Pancreas (tissue), 10 donors: ENCODE data around the gene TTC31. TPM values are rescaled to one million over a fixed set of nuclear protein-coding genes. Genes with fewer than 3 reads are reported as not detected.
A peak's percentile ranks its signal among the peaks of the same experiment; 100 is the strongest.

Experiments used
- ATAC-seq, 4 donors: fragments of 200-7000 bp; cut with Tn5 transposase; one replicate each; pipeline versions ENCODE4 v1.8.0 to v1.9.1; 2020; ENCODE audit warnings: mild to moderate bottlenecking in 4 of 4, moderate library complexity in 4 of 4
- DNase-seq, 6 donors: peaks; one replicate each; pipeline ENCODE4 v3.0.0-alpha.2; 2020
- FAIRE-seq: peaks from 2 replicates; lab custom pipeline; 2012; peaks lifted over from hg19 to GRCh38; lab: Jason Lieb, UNC
- H3K27ac ChIP-seq, 4 donors: fragments of 200-600 bp; sonication (generic); 1 replicate in 3 of 4; 2 replicates in 1 of 4; pipeline versions ENCODE4 v1.5.0 to v1.8.0; 2020
- H3K27me3 ChIP-seq, 4 donors: fragments of 200-600 bp; one replicate each; pipeline ENCODE4 v1.8.0; 2021
- H3K36me3 ChIP-seq, 3 donors: fragments of 200-600 bp; sonication (generic) in 1 of 3; one replicate each; pipeline versions ENCODE4 v1.5.0 to v1.8.0; 2020 to 2021
- H3K4me1 ChIP-seq, 3 donors: fragments of 200-600 bp; one replicate each; pipeline ENCODE4 v1.8.0; 2021
- H3K4me3 ChIP-seq, 4 donors: fragments of 200-600 bp; sonication (generic) in 2 of 4; one replicate each; pipeline versions ENCODE4 v1.5.0 to v1.8.0; 2020 to 2021
- H3K9me3 ChIP-seq, 4 donors: fragments of 200-600 bp; one replicate each; pipeline ENCODE4 v1.8.0; 2021
- CTCF ChIP-seq, 4 donors: fragments of 200-600 bp; sonication (generic) in 3 of 4; IDR thresholded peaks; one replicate each; pipeline versions ENCODE4 v1.5.0 to v1.8.0; 2021; ENCODE audit warnings: antibody characterized with exemption in 4 of 4
- WGBS, 2 donors: extraction: QIAGEN DNeasy Blood & Tissue Kit; methylation state at CpG; one replicate each; pipeline ENCODE4 v1.1.7; 2013; 5-methylcytosine and 5-hydroxymethylcytosine counted together
- intact Hi-C, 3 donors: fragments of 100-400 bp; cut with DNase I; formaldehyde crosslinking; loops; one replicate each; pipeline versions ENCODE4 v1.11.1 to v1.14.2; 2022
- polyA plus RNA-seq, 2 donors: library from polyadenylated mRNA; stranded (reverse); fragments of 200-250 nt; gene quantifications; one replicate each; pipeline ENCODE4 v1.2.3, GENCODE V29; 2013
- total RNA-seq, 6 donors: library from RNA; stranded (reverse); fragmentation: NEBNext Ultra II Directional in 4 of 6; extraction: Animal tissue kit (Norgen Biotek cat#: 25700) in 4 of 6; gene quantifications; one replicate each; pipeline versions ENCODE4 v1.2.1 to v1.2.4, GENCODE V29; 2021 to 2023
- donor health status: healthy with polysubstance abuse.
- donor health status: DM: no; HTN: no; CAD: no; lungs with moderate emphysema.
- donor health status: DM: no; HTN: no; CAD: no.
- donor health status: control.
- donor health status: control.
- donor health status: Bipolar disorder and iron deficiency.
- donor health status: DM: yes; HTN: yes; CAD: no.
- donor health status: DM: no; HTN: no; CAD: no.
- donor health status: DM: no; HTN: no; CAD: no.
- donor health status: DM: yes; HTN: yes; CAD: no.

Gene TTC31
- 10 to 100 TPM; 10.1 to 17.2 (median 11.3) TPM for total RNA-seq
- 10 to 100 TPM; 18.1 to 21.2 TPM for polyA plus RNA-seq

- intact Hi-C loops = loop anchor here in 1 of 3 donors (5.0 kb wide), 1 partner anchor 104 kb away; no protein-coding TSS in a partner anchor
- Histone ChIP-seq H3K27ac (peak within 1 kb of the TSS; percentile 46 to 87 (median 72)), H3K36me3 (no peaks in the 10 kb centered on the region), H3K27me3 (no peaks in the 10 kb centered on the region), H3K4me3 (peak within 1 kb of the TSS; percentile 58 to 94 (median 78)), H3K4me1 (peaks cover 5 to 18% (median 11%) of the 10 kb centered on the region in 3 donors), H3K9me3 (no peaks in the 10 kb centered on the region)
- 0 to 1% methylated on average over 48 to 50 of the region's 50 CpGs for WGBS, 2 donors
- DNase-seq = peak; percentile 92 to 97 (median 96)
- FAIRE-seq = peak; percentile 43
- ATAC-seq = peak; percentile 96 to 99 (median 98)
- peak; percentile 70 to 83 (median 73) for TF ChIP-seq CTCF (IDR thresholded peaks at IDR 0.05)
Measured at GRCh38 chr2:74482801-74483674, at the start of gene TTC31, which contains the start of gene CCDC142. TSS of gene TTC31 (plus strand) at chr2:74483081. CDS start at chr2:74483096, 15 bp downstream. TSS of gene CCDC142 (minus strand) at chr2:74482998. CDS start at chr2:74482837, 161 bp downstream.

GRCh38 chr2:74436111-74436805 lies 46.6 kb upstream of the TTC31 start:
- peaks cover 0 to 10% (median 3%) of the 10 kb centered on the region in 3 donors for H3K36me3 ChIP-seq
- DNase-seq (no peak), ATAC-seq (no peak), FAIRE-seq (no peak)
- peaks cover 0 to 17% (median 9%) of the 10 kb centered on the region in 3 donors for H3K4me1 ChIP-seq
- no peak overlapping the region for H3K27ac ChIP-seq
- H3K9me3 ChIP-seq = no peaks in the 10 kb centered on the region
- TF ChIP-seq CTCF (IDR thresholded peaks at IDR 0.05) = no peak
- intact Hi-C loops = no loop called here
- no peak overlapping the region for H3K4me3 ChIP-seq
- 83 to 87% methylated on average over 43 of the region's 43 CpGs for WGBS, 2 donors
- no peaks in the 10 kb centered on the region for H3K27me3 ChIP-seq

- DNase-seq (no peak), ATAC-seq (no peak), FAIRE-seq (no peak)
- 80 to 81% methylated on average over 6 of the region's 6 CpGs for whole genome bisulfite sequencing, 2 donors
- TF ChIP-seq CTCF (IDR thresholded peaks at IDR 0.05) = no peak
- Histone ChIP-seq H3K4me3 (no peak overlapping the region), H3K36me3 (peaks cover 0 to 2% (median 0%) of the 10 kb centered on the region in 3 donors), H3K27me3 (no peaks in the 10 kb centered on the region), H3K9me3 (no peaks in the 10 kb centered on the region), H3K4me1 (peaks cover 0 to 17% (median 9%) of the 10 kb centered on the region in 3 donors), H3K27ac (no peak overlapping the region)
- intact Hi-C loops = no loop called here
Measured at GRCh38 chr2:74436848-74437695, 45.8 kb upstream of the TTC31 start.

- ATAC-seq (no peak), FAIRE-seq (no peak), DNase-seq (no peak)
- H3K27me3 ChIP-seq = no peaks in the 10 kb centered on the region
- H3K4me1 ChIP-seq = peaks cover 0 to 22% (median 9%) of the 10 kb centered on the region in 3 donors
- no peaks in the 10 kb centered on the region for H3K36me3 ChIP-seq
- H3K4me3 ChIP-seq = no peak overlapping the region
- WGBS, 2 donors = 95 to 100% methylated on average over 1 of the region's 1 CpG
- TF ChIP-seq CTCF (IDR thresholded peaks at IDR 0.05) = no peak
- no peaks in the 10 kb centered on the region for H3K9me3 ChIP-seq
- intact Hi-C loops = no loop called here
- no peak overlapping the region for H3K27ac ChIP-seq
Measured at GRCh38 chr2:74438248-74438647, 44.6 kb upstream of the TTC31 start.
